ENCODE results near the gene ADGRG3. TPM values are rescaled to one million over a fixed set of nuclear protein-coding genes. Genes with fewer than 3 reads are reported as not detected.

Gene ADGRG3
- total RNA-seq, 1 experiment from 2014 or later: not detected

- Histone ChIP-seq H3K9ac (ENCODE audit: low read length) (no peak overlapping the region), H3K27me3 (ENCODE audit: insufficient read depth, low read length) (no peaks in the 10 kb centered on the region), H3K79me2 (ENCODE audit: insufficient read depth, low read length) (peaks cover 10% of the 10 kb centered on the region; the same call in 1 of the 2 replicates), H3K36me3 (ENCODE audit: control insufficient read depth in 1 of 2, insufficient read depth in 2 of 2, low read length in 2 of 2) (no peaks in the 10 kb centered on the region), H2AFZ (ENCODE audit: low read depth, low read length, poor library complexity, severe bottlenecking) (no peak overlapping the region), H3K4me3 (replicated peaks in 1 of 2; ENCODE audit: low read depth in 1 of 2, low read length in 2 of 2) (no peak overlapping the region), H3K9me2 (ENCODE audit: insufficient read depth) (no peaks in the 10 kb centered on the region), H3K9me3 (ENCODE audit: control insufficient read depth in 1 of 2, insufficient read depth in 1 of 2, low read depth in 1 of 2, low read length in 2 of 2) (no peaks in the 10 kb centered on the region), H3K4me1 (ENCODE audit: control insufficient read depth in 1 of 2, insufficient read depth in 2 of 2, low read length in 2 of 2) (peaks cover 8 to 24% of the 10 kb centered on the region in 2 experiments), H4K20me1 (ENCODE audit: insufficient read depth) (no peaks in the 10 kb centered on the region), H3K27ac (ENCODE audit: low read depth, low read length) (no peak overlapping the region), H3K4me2 (ENCODE audit: low read length) (no peak overlapping the region)
- CTCF ChIA-PET: interaction anchor here (1.6 kb wide), 1 partner anchor 10 kb away, joined by 6 read pairs; no protein-coding TSS in a partner anchor
- POLR2A ChIA-PET: no interaction called here
- RAD21 ChIA-PET (ENCODE audit: low non-redundant PET in 1 of 2, low total read pairs in 2 of 2, uncharacterized antibody in 2 of 2, unreplicated experiment in 2 of 2): no interaction called here
- ATAC-seq (no peak), DNase-seq (ENCODE audit: low read depth, low spot score) (no peak)
- BruUV-seq (replicated peaks): no TSS peak
- TF ChIP-seq FOSL1 (IDR thresholded peaks at IDR 0.05; ENCODE audit: low read depth) (no peak), EZH2 (IDR thresholded peaks at IDR 0.05) (no peak), CEBPB (IDR thresholded peaks at IDR 0.05; ENCODE audit: low read depth) (no peak), EZH2phosphoT487 (IDR thresholded peaks at IDR 0.05; ENCODE audit: borderline replicate concordance) (no peak), CTCF (IDR thresholded peaks at IDR 0.05 in 2 of 3, conservative IDR thresholded peaks at IDR 0.05 in 1 of 3; ENCODE audit: borderline replicate concordance in 1 of 3, insufficient read depth in 1 of 3, low read depth in 2 of 3, low read length in 2 of 3) (no peak), ELF1 (IDR thresholded peaks at IDR 0.05; ENCODE audit: borderline replicate concordance, low read depth) (no peak), TCF7L2 (IDR thresholded peaks at IDR 0.05; ENCODE audit: borderline replicate concordance, extremely low read depth, insufficient read depth, insufficient read length) (no peak), RAD21 (IDR thresholded peaks at IDR 0.05; ENCODE audit: low read depth) (no peak), ZNF274 (IDR thresholded peaks at IDR 0.05; ENCODE audit: low read depth, low read length) (no peak), MAX (IDR thresholded peaks at IDR 0.05) (no peak), JUND (IDR thresholded peaks at IDR 0.05) (no peak), CBX3 (IDR thresholded peaks at IDR 0.05; ENCODE audit: low read depth) (no peak), REST (IDR thresholded peaks at IDR 0.05; ENCODE audit: low read depth) (no peak)
- intact Hi-C loops (cut with micrococcal nuclease): no loop called here
These were observed 64.6 kb downstream of the ADGRG3 start for GRCh38 chr16:57732714-57733113.

Measured in HCT116 (cell line).